ENCODE data around the gene ALK. TPM values are rescaled to one million over a fixed set of nuclear protein-coding genes. Genes with fewer than 3 reads are reported as not detected.
"Not testable (repeated sequence)": the region's sequence is repeated elsewhere in the genome, so short reads cannot be mapped to it uniquely, and the experiment has no call there.

ALK gene
- total RNA-seq, 1 donor from 2014 or later = under 0.01 TPM

GRCh38 chr2:29245742-29246382 lies 675.5 kb downstream of the ALK start:
- TF ChIP-seq CTCF (conservative IDR thresholded peaks at IDR 0.05; ENCODE audit: low read depth, low read length) = no peak
- H3K4me3 ChIP-seq (ENCODE audit: low read depth, low read length) = no peak overlapping the region
- no peak for DNase-seq (ENCODE audit: low read depth)

GRCh38 chr2:29245035-29245741 lies 676.2 kb downstream of the ALK start:
- not testable (repeated sequence) for DNase-seq (ENCODE audit: low read depth); H3K4me3 ChIP-seq (ENCODE audit: low read depth, low read length)

- TF ChIP-seq CTCF (conservative IDR thresholded peaks at IDR 0.05; ENCODE audit: low read depth, low read length) = no peak
- no peak overlapping the region for H3K4me3 ChIP-seq (ENCODE audit: low read depth, low read length)
- DNase-seq (ENCODE audit: low read depth) = no peak
Measured at GRCh38 chr2:29242621-29243375, 678.6 kb downstream of the ALK start.

GRCh38 chr2:29241955-29242565 lies 679.3 kb downstream of the ALK start:
- no peak overlapping the region for H3K4me3 ChIP-seq (ENCODE audit: low read depth, low read length)
- TF ChIP-seq CTCF (conservative IDR thresholded peaks at IDR 0.05; ENCODE audit: low read depth, low read length) = no peak

GRCh38 chr2:29241341-29241740 lies 680.0 kb downstream of the ALK start:
- no peak for DNase-seq (ENCODE audit: low read depth)
- no peak for TF ChIP-seq CTCF (conservative IDR thresholded peaks at IDR 0.05; ENCODE audit: low read depth, low read length)

More at GRCh38 chr2:29241955-29242565, 679.3 kb downstream of the ALK start:
- DNase-seq (ENCODE audit: low read depth) = no peak

GRCh38 chr2:29240601-29241000 lies 680.8 kb downstream of the ALK start:
- no peak for DNase-seq (ENCODE audit: low read depth)
- H3K4me3 ChIP-seq (ENCODE audit: low read depth, low read length) = no peak overlapping the region
- no peak for TF ChIP-seq CTCF (conservative IDR thresholded peaks at IDR 0.05; ENCODE audit: low read depth, low read length)

More at GRCh38 chr2:29241341-29241740, 680.0 kb downstream of the ALK start:
- H3K4me3 ChIP-seq (ENCODE audit: low read depth, low read length) = no peak overlapping the region
